Right lobe of liver (tissue), 4 donors: ENCODE results near the gene E2F2.

Experiments
- POLR2A ChIP-seq: fragments of 450-650 bp; IDR thresholded peaks from one replicate; pipeline ENCODE4 v1.6.1; 2017; ENCODE audit warnings: antibody characterized with exemption, mild to moderate bottlenecking
- TF ChIP-seq, protein P1 (sequence below), 4 donors: fragments of 200-600 bp in 3 of 4; fragments of 450-650 bp in 1 of 4; IDR thresholded peaks; one replicate each; pipeline versions ENCODE4 v1.5.1 to v1.8.0; 2016 to 2022; ENCODE audit warnings: antibody characterized with exemption in 4 of 4, mild to moderate bottlenecking in 2 of 4
- donor health status: DM: no; HTN: no; CAD: no.
- donor health status: DM: no; HTN: no; CAD: no.
- donor health status: DM: no; HTN: yes; CAD: no.

DNA sequence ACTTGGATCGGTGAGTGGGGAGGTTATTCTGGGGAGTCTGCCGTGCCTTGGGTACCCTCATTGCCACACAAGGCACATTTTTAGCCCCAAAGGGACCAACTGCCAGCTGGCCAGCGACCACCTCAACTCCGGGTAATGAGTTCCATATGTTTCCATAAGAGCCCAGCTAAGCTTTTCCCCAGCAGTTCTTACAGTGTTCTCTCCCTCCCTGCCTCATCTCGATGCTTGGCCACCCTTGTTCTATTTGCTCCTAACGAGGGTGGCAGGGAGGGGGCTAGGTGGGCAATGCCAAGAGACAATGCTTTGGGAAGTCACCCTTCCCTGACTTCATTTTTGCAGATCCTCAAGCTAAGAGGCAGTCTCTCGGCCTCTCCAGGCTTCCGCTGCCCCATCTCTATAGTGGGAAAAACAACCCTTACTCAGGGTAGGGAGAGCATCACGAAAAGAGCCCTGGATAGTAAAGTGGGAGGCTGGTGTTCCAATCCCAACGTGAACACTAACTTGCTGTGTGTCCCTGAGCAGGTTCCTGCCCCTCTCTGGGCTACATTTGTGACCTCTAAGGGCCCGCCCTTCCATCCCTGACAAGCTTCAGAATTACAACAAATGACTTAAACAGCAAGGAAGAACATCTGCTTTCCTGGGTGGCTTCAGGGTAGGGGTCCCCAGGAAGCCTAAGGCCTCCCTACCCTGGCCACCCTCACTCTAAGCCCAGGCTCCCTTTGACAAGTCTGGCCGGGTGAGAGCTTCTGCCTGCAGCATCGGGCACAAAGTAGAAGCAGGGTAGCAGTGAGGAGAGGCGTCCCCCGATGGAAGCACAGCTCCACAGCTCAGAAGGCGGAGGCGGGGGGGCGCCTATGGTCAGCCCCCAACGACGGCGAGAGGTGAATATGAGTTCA is 22.4 kb upstream of the E2F2 start:
- TF ChIP-seq, protein P1, sequence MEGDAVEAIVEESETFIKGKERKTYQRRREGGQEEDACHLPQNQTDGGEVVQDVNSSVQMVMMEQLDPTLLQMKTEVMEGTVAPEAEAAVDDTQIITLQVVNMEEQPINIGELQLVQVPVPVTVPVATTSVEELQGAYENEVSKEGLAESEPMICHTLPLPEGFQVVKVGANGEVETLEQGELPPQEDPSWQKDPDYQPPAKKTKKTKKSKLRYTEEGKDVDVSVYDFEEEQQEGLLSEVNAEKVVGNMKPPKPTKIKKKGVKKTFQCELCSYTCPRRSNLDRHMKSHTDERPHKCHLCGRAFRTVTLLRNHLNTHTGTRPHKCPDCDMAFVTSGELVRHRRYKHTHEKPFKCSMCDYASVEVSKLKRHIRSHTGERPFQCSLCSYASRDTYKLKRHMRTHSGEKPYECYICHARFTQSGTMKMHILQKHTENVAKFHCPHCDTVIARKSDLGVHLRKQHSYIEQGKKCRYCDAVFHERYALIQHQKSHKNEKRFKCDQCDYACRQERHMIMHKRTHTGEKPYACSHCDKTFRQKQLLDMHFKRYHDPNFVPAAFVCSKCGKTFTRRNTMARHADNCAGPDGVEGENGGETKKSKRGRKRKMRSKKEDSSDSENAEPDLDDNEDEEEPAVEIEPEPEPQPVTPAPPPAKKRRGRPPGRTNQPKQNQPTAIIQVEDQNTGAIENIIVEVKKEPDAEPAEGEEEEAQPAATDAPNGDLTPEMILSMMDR (IDR thresholded peaks at IDR 0.05): no peak
- TF ChIP-seq POLR2A: no peak
